DND-41 (cell line): ENCODE results near the gene TSGA10.

Source experiments
- EZH2 ChIP-seq: IDR thresholded peaks from 3 replicates; pipeline ENCODE4 v1.6.1; 2012; ENCODE audit warnings: borderline replicate concordance, low read depth, mild to moderate bottlenecking, moderate library complexity, low read length, inconsistent platforms; ENCODE audit not compliant: severe bottlenecking
- TF ChIP-seq, protein P1 (sequence below): IDR thresholded peaks from 2 replicates; pipeline ENCODE4 v1.5.1; 2012; ENCODE audit warnings: borderline replicate concordance, low read length, moderate library complexity, mild to moderate bottlenecking; ENCODE audit not compliant: poor library complexity, severe bottlenecking; ENCODE audit errors: extremely low read depth

DNA sequence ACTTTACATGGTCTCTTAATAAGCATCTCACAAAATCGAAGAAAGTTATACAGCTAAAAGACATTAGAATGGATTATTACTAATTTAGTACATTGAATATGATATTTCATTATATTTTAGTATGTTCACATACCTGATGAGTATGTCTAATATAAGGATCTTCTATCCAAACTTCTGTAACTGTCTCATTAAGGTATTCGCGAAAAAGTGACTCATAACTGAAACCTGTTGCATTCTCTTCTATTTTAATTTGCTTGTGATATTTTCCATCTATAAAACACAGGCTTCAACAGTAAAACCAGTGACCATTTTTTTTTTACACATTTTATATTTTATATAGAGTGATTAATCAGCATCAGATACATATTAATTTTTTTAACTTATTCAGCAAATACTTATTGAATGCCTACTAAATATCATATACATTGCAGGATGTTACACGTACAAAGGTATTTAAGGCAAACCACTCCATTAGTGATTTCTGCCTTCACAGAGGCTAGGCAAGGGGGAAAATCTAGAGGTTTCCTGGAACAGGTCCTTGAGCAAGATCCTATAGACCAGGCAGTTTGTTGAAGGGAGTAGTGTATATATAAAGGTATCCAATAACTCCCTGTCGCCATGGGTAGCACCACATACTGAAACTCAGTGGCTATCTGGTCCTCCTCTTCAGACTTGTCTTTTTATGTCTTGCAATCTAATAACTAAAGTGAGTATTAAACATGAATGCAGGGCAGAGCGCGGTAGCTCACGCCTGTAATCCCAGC is 16.8 kb upstream of the TSGA10 start:
- TF ChIP-seq, protein P1, sequence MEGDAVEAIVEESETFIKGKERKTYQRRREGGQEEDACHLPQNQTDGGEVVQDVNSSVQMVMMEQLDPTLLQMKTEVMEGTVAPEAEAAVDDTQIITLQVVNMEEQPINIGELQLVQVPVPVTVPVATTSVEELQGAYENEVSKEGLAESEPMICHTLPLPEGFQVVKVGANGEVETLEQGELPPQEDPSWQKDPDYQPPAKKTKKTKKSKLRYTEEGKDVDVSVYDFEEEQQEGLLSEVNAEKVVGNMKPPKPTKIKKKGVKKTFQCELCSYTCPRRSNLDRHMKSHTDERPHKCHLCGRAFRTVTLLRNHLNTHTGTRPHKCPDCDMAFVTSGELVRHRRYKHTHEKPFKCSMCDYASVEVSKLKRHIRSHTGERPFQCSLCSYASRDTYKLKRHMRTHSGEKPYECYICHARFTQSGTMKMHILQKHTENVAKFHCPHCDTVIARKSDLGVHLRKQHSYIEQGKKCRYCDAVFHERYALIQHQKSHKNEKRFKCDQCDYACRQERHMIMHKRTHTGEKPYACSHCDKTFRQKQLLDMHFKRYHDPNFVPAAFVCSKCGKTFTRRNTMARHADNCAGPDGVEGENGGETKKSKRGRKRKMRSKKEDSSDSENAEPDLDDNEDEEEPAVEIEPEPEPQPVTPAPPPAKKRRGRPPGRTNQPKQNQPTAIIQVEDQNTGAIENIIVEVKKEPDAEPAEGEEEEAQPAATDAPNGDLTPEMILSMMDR: no peak
- TF ChIP-seq EZH2: no peak
